Endothelial cell of umbilical vein (primary cell): ENCODE data around the gene PRDM16. TPM values are rescaled to one million over a fixed set of nuclear protein-coding genes. Genes with fewer than 3 reads are reported as not detected.

Experiments
- BruUV-seq: library from RNA; stranded (reverse); fragments of 400-500 nt; replicated peaks from 2 replicates; lab custom pipeline; 2021; lab: Mats Ljungman, UMichigan
- CTCF ChIA-PET: fragments of 300-600, 350-600 bp; sonication (Branson Sonifier 250); formaldehyde crosslinking; loops from one replicate; lab custom pipeline; 2021; ENCODE audit warnings: antibody characterized with exemption, inconsistent platforms; lab: Charles Lee
- POLR2A ChIA-PET: fragments of 300-600, 350-600 bp; sonication (Branson Sonifier 250); formaldehyde crosslinking; loops from one replicate; lab custom pipeline; 2021; ENCODE audit warnings: antibody characterized with exemption, inconsistent platforms; lab: Charles Lee
- DNase-seq: peaks from one replicate; pipeline ENCODE4 v3.0.0-alpha.2; 2011; ENCODE audit warnings: low read depth, low spot score
- FAIRE-seq: peaks from 2 replicates; lab custom pipeline; 2011; peaks lifted over from hg19 to GRCh38; lab: Jason Lieb, UNC
- H2AFZ ChIP-seq: 2 replicates; pipeline ENCODE4 v1.6.0; 2012; ENCODE audit warnings: low read depth, low read length, control low read depth, inconsistent platforms
- H3K27ac ChIP-seq: 2 replicates; pipeline ENCODE4 v1.5.1; 2011; ENCODE audit warnings: low read depth, mild to moderate bottlenecking, control low read depth, low read length, moderate library complexity; ENCODE audit not compliant: insufficient read depth
- H3K27me3 ChIP-seq, 2 experiments: 2 replicates each; pipeline versions ENCODE4 v1.6.0 to v1.6.1; 2011; ENCODE audit warnings: low read length in 2 of 2, mixed read lengths in 1 of 2; ENCODE audit not compliant: control insufficient read depth in 2 of 2, insufficient read depth in 2 of 2
- H3K36me3 ChIP-seq, 2 experiments: 2 replicates in 1 of 2; 3 replicates in 1 of 2; pipeline ENCODE4 v1.5.1; 2011; ENCODE audit warnings: low read length in 2 of 2, mild to moderate bottlenecking in 1 of 2, moderate library complexity in 1 of 2; ENCODE audit not compliant: control insufficient read depth in 2 of 2, insufficient read depth in 2 of 2; ENCODE audit errors: extremely low read depth in 1 of 2
- H3K4me1 ChIP-seq: 3 replicates; pipeline ENCODE4 v1.5.1; 2011; ENCODE audit warnings: mild to moderate bottlenecking, low read length; ENCODE audit not compliant: control insufficient read depth, insufficient read depth; ENCODE audit errors: extremely low read depth
- H3K4me2 ChIP-seq: 2 replicates; pipeline ENCODE4 v1.6.1; 2011; ENCODE audit warnings: low read length, control low read depth, mixed read lengths; ENCODE audit not compliant: insufficient read depth
- H3K4me3 ChIP-seq, 3 experiments: fragments of 200-600 bp in 1 of 3; sonication (generic), shearing (Covaris generic) in 1 of 3; replicated peaks in 1 of 3; 2 replicates each; pipeline ENCODE4 v1.5.1; 2011 to 2016; ENCODE audit warnings: control low read depth in 3 of 3, low read length in 3 of 3, mild to moderate bottlenecking in 2 of 3, inconsistent platforms in 1 of 3, low read depth in 1 of 3, moderate library complexity in 1 of 3; ENCODE audit not compliant: insufficient read depth in 1 of 3
- H3K79me2 ChIP-seq: 2 replicates; pipeline ENCODE4 v1.6.0; 2012; ENCODE audit warnings: low read length, inconsistent platforms; ENCODE audit not compliant: control insufficient read depth, insufficient read depth
- H3K9ac ChIP-seq: replicated peaks from 2 replicates; pipeline ENCODE3; 2011; ENCODE audit warnings: low read length, control low read depth; ENCODE audit not compliant: insufficient read depth; ENCODE audit errors: extremely low read depth
- H3K9me1 ChIP-seq: replicated peaks from 3 replicates; pipeline ENCODE4 v1.6.0; 2011; ENCODE audit warnings: mild to moderate bottlenecking, low read length; ENCODE audit not compliant: control insufficient read depth, insufficient read depth; ENCODE audit errors: extremely low read depth
- H3K9me3 ChIP-seq: replicated peaks from 2 replicates; pipeline ENCODE4 v1.5.1; 2012; ENCODE audit warnings: low read length, inconsistent platforms; ENCODE audit not compliant: control insufficient read depth, insufficient read depth
- H4K20me1 ChIP-seq: replicated peaks from 2 replicates; pipeline ENCODE3; 2011; ENCODE audit warnings: mild to moderate bottlenecking, low read length; ENCODE audit not compliant: control insufficient read depth, insufficient read depth; ENCODE audit errors: extremely low read depth
- EZH2 ChIP-seq: IDR thresholded peaks from 2 replicates; pipeline ENCODE4 v1.6.1; 2012; ENCODE audit warnings: borderline replicate concordance, low read depth, mild to moderate bottlenecking, moderate library complexity, low read length, inconsistent platforms; ENCODE audit not compliant: severe bottlenecking
- FOS ChIP-seq: IDR thresholded peaks from 2 replicates; pipeline ENCODE4 v1.6.1; 2011; ENCODE audit warnings: mild to moderate bottlenecking, low read length, moderate library complexity, borderline replicate concordance; ENCODE audit not compliant: insufficient read depth
- GATA2 ChIP-seq: IDR thresholded peaks from 2 replicates; pipeline ENCODE4 v1.7.0; 2011; ENCODE audit warnings: low read depth, mild to moderate bottlenecking, moderate library complexity, mixed read lengths, low read length; ENCODE audit not compliant: insufficient read length, insufficient read depth
- JUN ChIP-seq: IDR thresholded peaks from 2 replicates; pipeline ENCODE4 v1.6.1; 2011; ENCODE audit warnings: borderline replicate concordance, low read depth; ENCODE audit not compliant: insufficient read length, insufficient read depth
- MYC ChIP-seq: IDR thresholded peaks from one replicate; pipeline ENCODE4 v1.6.1; 2011; ENCODE audit warnings: mild to moderate bottlenecking, low read depth, low read length
- POLR2A ChIP-seq: IDR thresholded peaks from 2 replicates; pipeline ENCODE4 v1.6.1; 2012; ENCODE audit warnings: low read depth, mild to moderate bottlenecking, control low read depth, low read length
- POLR2AphosphoS5 ChIP-seq: IDR thresholded peaks from 2 replicates; pipeline ENCODE4 v1.6.1; 2012; ENCODE audit warnings: low read depth, mild to moderate bottlenecking, control low read depth, low read length, moderate library complexity; ENCODE audit not compliant: insufficient read depth
- dilution Hi-C: fragments of 300-500 bp; cut with MboI; formaldehyde crosslinking; loops from one replicate; pipeline ENCODE4 v1.15.0; 2019; ENCODE audit warnings: low sequenced_read_pairs; ENCODE audit not compliant: extremely low pct_ligation_motif_present
- intact Hi-C: fragments of 100-400 bp; cut with micrococcal nuclease; formaldehyde crosslinking; loops from one replicate; pipeline ENCODE4 v1.10.0; 2022
- polyA plus RNA-seq, 4 experiments: library from polyadenylated mRNA; depleted of rRNA in 3 of 4; stranded (reverse) in 3 of 4; unstranded in 1 of 4; fragments of >200 nt; gene quantifications; 2 replicates each; pipeline versions ENCODE4 v1.2.1 to v1.2.3, GENCODE V29; 2011 to 2012; ENCODE audit warnings: missing spikeins in 1 of 4
- total RNA-seq: library from RNA; stranded (reverse); gene quantifications from 2 replicates; pipeline ENCODE4 v1.2.3, GENCODE V29; 2021
- TF ChIP-seq, protein P1 (sequence below): IDR thresholded peaks from 2 replicates; pipeline ENCODE4 v1.6.1; 2011; ENCODE audit not compliant: insufficient read depth, insufficient read length
- TF ChIP-seq, protein P2 (sequence below), 2 donors: IDR thresholded peaks; 1 replicate in 1 of 2; 2 replicates in 1 of 2; pipeline ENCODE4 v1.5.1; 2011; ENCODE audit warnings: low read length in 2 of 2, mild to moderate bottlenecking in 2 of 2, moderate library complexity in 2 of 2, control low read depth in 1 of 2, inconsistent platforms in 1 of 2, low read depth in 1 of 2; ENCODE audit not compliant: insufficient read depth in 1 of 2; ENCODE audit errors: extremely low read depth in 1 of 2

The PRDM16 gene
- total and polyA plus RNA-seq, 2 donors (not counting 3 experiments of a cell fraction or from before 2014, with no cell fraction given) = not detected

DNA sequence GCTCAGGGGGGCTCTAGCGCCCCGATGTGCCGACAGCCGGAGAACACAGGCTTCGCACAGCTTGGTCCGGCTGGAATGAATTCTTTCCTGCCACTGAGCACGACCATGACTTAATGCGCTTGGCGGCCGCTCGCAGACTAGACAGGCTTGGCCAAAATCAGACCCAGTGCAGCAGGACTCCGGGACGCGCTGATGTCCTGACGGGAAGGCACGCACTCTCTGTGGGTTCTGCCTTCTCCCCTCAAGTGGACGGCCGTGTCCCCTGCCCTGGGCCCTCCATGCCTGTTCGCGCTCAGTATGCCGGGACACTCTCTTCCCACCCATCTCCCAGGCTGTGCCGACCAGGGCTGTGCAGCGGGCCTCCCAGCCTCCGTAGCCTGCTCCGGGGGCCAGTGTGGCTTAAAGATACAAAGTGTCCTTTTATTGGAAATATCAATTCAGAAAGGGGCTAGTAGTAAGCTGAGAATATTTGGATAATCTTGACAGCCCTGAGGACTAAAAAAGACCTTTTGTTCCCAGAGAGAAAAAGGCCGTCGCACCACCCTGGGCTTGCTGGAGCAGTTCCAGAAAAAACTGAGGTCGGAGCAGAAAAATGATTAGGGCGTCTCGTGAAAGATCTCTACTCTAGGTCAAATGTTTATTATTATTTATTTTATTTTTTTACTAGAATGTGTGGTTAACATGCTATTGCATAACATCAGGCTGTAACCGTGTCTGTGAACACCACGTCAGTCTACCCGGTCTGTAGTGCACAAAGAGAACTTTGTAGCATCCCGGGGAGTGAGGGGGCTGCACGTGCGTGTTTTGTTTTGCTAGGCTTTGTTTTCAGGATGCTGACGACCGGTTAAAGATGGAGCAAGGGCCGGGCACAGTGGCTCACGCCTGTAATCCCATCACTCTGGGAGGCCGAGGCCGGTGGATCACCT lies 297.4 kb downstream of the PRDM16 start:
- Histone ChIP-seq H3K9ac (no peak overlapping the region), H3K27ac (no peak overlapping the region), H3K4me1 (no peaks in the 10 kb centered on the region), H2AFZ (no peak overlapping the region), H3K36me3 (no peaks in the 10 kb centered on the region), H3K79me2 (no peaks in the 10 kb centered on the region), H3K9me1 (no peaks in the 10 kb centered on the region), H3K4me2 (no peak overlapping the region), H3K9me3 (no peaks in the 10 kb centered on the region), H3K4me3 (no peak overlapping the region), H4K20me1 (no peaks in the 10 kb centered on the region), H3K27me3 (no peaks in the 10 kb centered on the region)
- BruUV-seq = no TSS peak
- intact Hi-C loops (no loop called here), dilution Hi-C loops (no loop called here)
- FAIRE-seq (no peak), DNase-seq (no peak)
- TF ChIP-seq, protein P1, sequence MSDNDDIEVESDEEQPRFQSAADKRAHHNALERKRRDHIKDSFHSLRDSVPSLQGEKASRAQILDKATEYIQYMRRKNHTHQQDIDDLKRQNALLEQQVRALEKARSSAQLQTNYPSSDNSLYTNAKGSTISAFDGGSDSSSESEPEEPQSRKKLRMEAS = no peak
- TF ChIP-seq EZH2 (no peak), FOS (no peak), POLR2A (no peak), GATA2 (no peak), JUN (no peak), MYC (no peak), POLR2AphosphoS5 (no peak)
- TF ChIP-seq, protein P2, sequence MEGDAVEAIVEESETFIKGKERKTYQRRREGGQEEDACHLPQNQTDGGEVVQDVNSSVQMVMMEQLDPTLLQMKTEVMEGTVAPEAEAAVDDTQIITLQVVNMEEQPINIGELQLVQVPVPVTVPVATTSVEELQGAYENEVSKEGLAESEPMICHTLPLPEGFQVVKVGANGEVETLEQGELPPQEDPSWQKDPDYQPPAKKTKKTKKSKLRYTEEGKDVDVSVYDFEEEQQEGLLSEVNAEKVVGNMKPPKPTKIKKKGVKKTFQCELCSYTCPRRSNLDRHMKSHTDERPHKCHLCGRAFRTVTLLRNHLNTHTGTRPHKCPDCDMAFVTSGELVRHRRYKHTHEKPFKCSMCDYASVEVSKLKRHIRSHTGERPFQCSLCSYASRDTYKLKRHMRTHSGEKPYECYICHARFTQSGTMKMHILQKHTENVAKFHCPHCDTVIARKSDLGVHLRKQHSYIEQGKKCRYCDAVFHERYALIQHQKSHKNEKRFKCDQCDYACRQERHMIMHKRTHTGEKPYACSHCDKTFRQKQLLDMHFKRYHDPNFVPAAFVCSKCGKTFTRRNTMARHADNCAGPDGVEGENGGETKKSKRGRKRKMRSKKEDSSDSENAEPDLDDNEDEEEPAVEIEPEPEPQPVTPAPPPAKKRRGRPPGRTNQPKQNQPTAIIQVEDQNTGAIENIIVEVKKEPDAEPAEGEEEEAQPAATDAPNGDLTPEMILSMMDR (IDR thresholded peaks at IDR 0.05; ENCODE audit: extremely low read depth in 1 of 2, insufficient read depth in 1 of 2, low read depth in 1 of 2, low read length in 2 of 2) = no peak
- ChIA-PET CTCF (no interaction called here), POLR2A (no interaction called here)
